ENCODE measurements around the gene ACTRT3. TPM values are rescaled to one million over a fixed set of nuclear protein-coding genes. Genes with fewer than 3 reads are reported as not detected.

The ACTRT3 gene
- 1.7 and 2.9 TPM in 2 replicates for total RNA-seq (2014; rRNA removed; shearing (Covaris generic))

- peak; percentile 67 for DNase-seq (ENCODE audit: low read depth)
Observed at GRCh38 chr3:169769287-169770181, at the start of gene ACTRT3. ACTRT3 (minus strand) TSS chr3:169769561; CDS start chr3:169769520, 41 bp downstream.

GRCh38 chr3:169818316-169818715 lies 49.0 kb upstream of the ACTRT3 start:
- DNase-seq (ENCODE audit: low read depth), result peak; percentile 29

GRCh38 chr3:169815590-169816150 lies 46.3 kb upstream of the ACTRT3 start:
- DNase-seq (ENCODE audit: low read depth), result no peak

GRCh38 chr3:169813757-169814517 lies 44.6 kb upstream of the ACTRT3 start:
- peak; percentile 77 for DNase-seq (ENCODE audit: low read depth)

GRCh38 chr3:169813278-169813677 lies 43.9 kb upstream of the ACTRT3 start:
- DNase-seq (ENCODE audit: low read depth), result no peak

- peak; percentile 81 for DNase-seq (ENCODE audit: low read depth)
Observed at GRCh38 chr3:169812332-169813235, 43.2 kb upstream of the ACTRT3 start, which contains the start of the genes LRRC34 and LRRIQ4. LRRC34 (minus strand) TSS chr3:169812904; CDS start chr3:169812548, 356 bp downstream. LRRIQ4 (plus strand) TSS chr3:169812870; CDS start chr3:169821922, 9,052 bp downstream.

GRCh38 chr3:169811631-169812331 lies 42.4 kb upstream of the ACTRT3 start:
- DNase-seq (ENCODE audit: low read depth), result peak; percentile 14

- no peak for DNase-seq (ENCODE audit: low read depth)
Observed at GRCh38 chr3:169809230-169809795, 40.0 kb upstream of the ACTRT3 start.

GRCh38 chr3:169804681-169805080 lies 35.3 kb upstream of the ACTRT3 start:
- no peak for DNase-seq (ENCODE audit: low read depth)

GRCh38 chr3:169792359-169792758 lies 23.0 kb upstream of the ACTRT3 start:
- no peak for DNase-seq (ENCODE audit: low read depth)

GRCh38 chr3:169790687-169791429 lies 21.5 kb upstream of the ACTRT3 start:
- DNase-seq (ENCODE audit: low read depth), result peak; percentile 18

GRCh38 chr3:169790219-169790618 lies 20.9 kb upstream of the ACTRT3 start:
- DNase-seq (ENCODE audit: low read depth), result no peak

- DNase-seq (ENCODE audit: low read depth), result no peak
Observed at GRCh38 chr3:169787791-169788190, 18.4 kb upstream of the ACTRT3 start.

GRCh38 chr3:169787120-169787519 lies 17.8 kb upstream of the ACTRT3 start:
- no peak for DNase-seq (ENCODE audit: low read depth)

GRCh38 chr3:169781209-169781855 lies 12.0 kb upstream of the ACTRT3 start:
- DNase-seq (ENCODE audit: low read depth), result no peak

- no peak for DNase-seq (ENCODE audit: low read depth)
Observed at GRCh38 chr3:169780742-169781141, 11.4 kb upstream of the ACTRT3 start.

- no peak for DNase-seq (ENCODE audit: low read depth)
Observed at GRCh38 chr3:169777822-169778221, 8.5 kb upstream of the ACTRT3 start.

- DNase-seq (ENCODE audit: low read depth), result no peak
Observed at GRCh38 chr3:169774186-169774585, 4.8 kb upstream of the ACTRT3 start.

All from M059J (cell line).